Measurements from ENCODE around the gene EZH2.
A peak's percentile ranks its signal among the peaks of the same experiment; 100 is the strongest.

Gene EZH2

GRCh38 chr7:148803094-148803493 lies 81.0 kb downstream of the EZH2 start:
- DNase-seq, result no peak

GRCh38 chr7:148802101-148802493 lies 82.0 kb downstream of the EZH2 start:
- DNase-seq, result no peak

DNA sequence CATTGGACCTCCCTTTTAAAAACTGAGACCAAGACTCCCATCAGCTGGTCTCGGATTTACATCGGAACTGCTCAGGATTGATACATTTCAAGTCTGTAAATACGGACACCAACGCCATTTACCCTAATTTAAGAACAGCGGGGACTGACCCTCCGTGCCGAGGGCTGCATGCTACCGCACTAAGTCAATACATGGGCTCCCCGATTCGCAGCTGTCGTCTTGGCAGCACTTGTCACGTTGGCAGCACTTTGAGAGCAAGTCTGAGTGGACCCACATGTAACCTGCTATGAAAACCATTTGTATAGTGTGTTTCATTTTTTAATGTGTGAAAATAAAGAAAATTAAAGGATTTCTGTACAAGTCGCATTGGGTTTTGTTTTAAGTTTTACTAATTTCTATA lies 83.4 kb downstream of the EZH2 start:
- no peak for DNase-seq

DNA sequence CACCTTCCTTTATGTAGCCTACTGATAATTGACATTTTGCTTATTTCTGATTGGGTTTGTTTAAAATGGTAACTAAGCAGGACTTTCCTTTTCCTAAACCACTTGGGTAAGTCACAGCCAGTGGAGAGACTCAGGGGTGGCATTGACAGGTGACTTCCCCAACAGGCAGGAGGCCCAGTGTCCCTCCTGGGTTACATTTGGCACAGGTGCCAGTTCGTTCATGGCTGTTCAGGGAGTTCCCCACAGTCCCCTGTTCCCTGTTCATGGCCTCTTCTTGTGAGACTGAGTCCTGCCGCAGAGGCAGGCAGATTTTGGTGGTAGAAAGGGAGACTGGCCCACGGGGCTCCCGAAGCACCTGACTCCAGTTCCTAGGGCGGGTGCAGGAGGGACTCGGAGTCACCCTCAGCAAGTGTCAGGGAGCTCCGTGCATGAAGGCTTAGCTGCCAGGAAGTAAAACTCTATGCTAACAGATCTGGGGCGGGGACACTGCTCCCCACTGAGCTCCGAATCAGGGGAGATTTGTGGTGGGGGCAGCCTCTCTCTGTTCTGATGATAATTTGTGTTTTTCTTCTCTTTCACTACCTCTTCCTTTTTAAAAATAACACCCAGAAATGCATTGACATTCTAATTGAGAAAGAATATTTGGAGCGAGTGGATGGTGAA lies 84.1 kb downstream of the EZH2 start:
- no peak for DNase-seq

DNA sequence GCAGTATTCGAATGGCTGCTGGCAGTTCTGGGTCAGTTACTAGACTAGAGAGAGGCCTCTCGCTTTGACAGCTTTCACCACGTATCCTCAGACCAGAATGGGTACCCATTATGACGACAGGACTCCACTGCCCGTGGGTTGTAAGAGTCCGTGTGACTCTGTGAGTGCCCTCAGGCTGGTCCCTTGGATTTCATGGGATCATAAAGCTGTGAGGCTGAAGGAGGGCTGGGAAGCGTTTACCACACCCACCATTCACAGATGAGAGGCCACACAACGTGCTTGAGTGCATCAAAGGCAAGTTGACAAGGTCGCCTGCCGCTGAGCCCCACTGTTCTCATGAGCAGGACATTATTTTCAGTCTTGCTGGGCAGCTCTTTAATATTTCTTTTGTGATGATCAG lies 87.2 kb downstream of the EZH2 start:
- DNase-seq, result no peak

DNA sequence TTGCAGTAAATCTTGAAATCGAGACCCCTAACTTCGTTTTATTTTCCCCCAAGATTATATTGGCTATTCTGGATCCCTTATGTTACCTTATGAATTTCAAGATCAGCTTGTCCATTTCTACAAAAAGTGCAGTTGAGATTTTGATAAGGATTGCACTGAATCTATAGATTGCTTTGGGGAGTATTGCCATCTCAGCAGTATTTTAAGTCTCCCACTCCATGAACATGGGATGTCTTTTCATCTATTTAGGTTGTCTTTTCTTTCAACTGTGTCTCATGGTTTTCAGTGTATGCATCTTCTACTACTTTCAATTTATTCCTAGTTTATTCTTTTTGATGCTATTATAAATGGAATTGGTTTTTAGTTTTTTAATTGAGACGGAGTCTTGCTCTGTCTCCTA lies 89.6 kb downstream of the EZH2 start:
- DNase-seq, result no peak

DNA sequence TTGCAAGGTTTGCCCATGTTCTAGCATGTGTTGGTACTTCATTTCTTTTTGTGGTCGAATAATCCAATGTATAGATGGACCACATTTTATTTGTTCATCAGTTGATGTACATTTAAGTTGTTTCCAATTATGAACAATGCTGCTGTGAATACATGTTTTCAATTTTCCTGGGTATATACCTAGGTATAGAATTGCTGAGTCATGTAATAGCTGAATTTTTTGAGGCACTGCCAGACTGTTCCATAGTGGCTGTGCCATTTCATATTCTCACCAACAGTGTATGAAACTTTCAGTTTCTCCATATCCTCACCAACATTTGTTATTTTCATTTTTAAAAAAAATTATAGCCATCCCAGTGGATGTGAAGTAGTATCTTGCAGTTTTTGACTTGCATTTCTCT lies 90.5 kb downstream of the EZH2 start:
- no peak for DNase-seq

DNA sequence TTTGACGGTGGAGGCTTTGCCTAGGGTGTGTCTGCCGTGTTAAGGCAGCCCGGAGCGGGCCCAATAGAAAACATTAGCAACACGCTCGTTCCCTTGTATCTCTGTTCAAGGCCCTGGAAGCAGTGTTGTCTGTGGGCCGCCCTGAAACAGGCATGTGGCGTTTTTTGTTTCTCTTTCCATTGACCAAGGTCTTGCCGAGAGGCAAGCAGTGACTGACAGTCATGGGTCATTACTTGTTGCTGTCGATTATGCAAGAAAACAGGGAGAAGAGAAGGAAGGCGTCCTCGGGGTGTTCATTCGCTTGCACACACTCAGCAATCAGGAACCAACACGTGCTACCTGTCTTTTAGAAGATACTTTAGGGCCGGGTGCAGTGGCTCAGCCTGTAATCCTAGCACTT lies 92.5 kb downstream of the EZH2 start:
- no peak for DNase-seq

- DNase-seq, result no peak
Observed at GRCh38 chr7:148790850-148791249, 93.2 kb downstream of the EZH2 start.

- no peak for DNase-seq
Observed at GRCh38 chr7:148790131-148790726, 93.9 kb downstream of the EZH2 start.

GRCh38 chr7:148789220-148789619 lies 94.9 kb downstream of the EZH2 start:
- DNase-seq, result no peak

GRCh38 chr7:148787571-148788295 lies 96.4 kb downstream of the EZH2 start:
- DNase-seq, result no peak

DNA sequence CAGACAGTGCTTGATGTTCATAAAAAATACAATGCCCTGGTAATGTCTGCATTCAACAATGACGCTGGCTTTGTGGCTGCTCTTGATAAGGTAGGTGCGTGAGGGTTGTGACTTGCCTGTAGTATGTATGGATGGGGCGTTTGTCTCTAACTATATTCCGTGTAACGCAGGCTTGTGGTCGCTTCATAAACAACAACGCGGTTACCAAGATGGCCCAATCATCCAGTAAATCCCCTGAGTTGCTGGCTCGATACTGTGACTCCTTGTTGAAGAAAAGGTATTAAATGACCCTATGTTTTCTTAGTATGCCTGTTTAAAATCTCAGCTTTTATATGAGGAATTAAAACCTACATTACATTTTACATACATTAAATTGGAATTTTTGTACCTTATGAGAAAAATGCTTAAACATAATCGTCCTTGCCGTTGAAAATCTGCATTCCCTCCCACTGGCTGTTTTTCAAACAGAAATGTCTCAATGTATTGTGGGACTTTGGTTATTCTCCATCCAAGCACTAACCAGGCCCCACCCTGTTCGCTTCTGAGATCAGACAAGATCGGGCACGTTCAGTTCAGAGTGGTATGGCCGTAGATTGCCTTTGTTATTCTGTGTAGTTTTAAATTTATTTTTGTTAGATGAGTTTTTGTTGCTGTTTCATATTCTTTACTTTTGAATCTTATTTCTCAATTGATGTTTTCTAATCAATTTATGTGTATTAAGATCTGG lies 100.1 kb downstream of the EZH2 start:
- DNase-seq, result no peak

DNA sequence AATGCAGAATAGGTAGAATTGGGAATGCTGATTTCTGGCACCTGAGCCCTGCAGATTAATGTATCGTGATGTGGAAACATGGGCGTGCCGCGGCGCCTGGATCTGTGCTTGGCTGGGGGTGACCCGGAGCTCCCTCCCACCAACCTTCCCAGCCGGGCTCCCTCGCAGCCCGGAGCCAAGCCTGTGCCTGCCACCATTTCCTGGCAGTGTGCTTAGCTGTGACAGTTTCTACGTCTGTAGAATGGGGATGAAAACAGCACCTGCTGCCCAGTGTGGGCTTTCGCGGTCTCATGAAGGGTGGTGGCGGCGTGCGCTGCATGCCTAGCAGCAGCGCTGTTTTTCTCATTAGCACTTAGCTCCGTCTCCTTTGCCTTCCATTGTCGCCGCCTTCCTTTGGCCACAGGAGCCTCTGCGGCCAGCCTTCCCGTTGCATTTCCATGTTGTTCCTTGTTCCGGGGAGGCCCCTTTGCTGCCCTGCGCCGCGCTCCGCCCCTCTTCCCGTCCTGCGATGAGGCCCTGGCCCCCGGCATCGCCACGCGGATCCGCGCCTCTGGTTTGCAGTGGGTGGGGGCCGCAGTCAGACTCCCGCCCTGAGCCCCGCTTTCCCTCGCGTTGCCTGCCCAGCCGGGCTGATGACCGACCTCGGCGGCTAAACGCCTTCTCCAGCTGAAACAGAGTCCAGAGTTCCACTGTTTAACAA lies 101.2 kb downstream of the EZH2 start:
- no peak for DNase-seq

DNA sequence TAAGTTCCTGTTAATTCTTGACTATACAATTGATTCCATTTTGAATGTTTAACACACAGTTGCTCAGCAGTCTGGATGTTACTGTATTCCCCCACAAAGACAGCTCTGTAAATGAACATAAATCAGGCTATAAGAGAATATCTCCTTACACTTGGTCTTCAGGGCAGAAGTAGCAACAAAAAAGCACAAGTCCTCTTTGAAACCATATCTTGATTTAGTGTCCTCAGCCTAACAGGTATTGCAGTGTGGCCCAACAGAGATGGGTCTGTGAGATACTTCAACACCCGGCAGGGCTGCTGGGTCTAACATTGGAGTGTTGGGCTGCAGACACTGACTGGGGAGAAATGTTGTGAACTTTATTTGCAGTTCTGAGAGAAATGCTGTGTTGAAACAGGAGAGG lies 109.6 kb downstream of the EZH2 start:
- no peak for DNase-seq

GRCh38 chr7:148773334-148773733 lies 110.8 kb downstream of the EZH2 start:
- peak; percentile 63 for DNase-seq

DNA sequence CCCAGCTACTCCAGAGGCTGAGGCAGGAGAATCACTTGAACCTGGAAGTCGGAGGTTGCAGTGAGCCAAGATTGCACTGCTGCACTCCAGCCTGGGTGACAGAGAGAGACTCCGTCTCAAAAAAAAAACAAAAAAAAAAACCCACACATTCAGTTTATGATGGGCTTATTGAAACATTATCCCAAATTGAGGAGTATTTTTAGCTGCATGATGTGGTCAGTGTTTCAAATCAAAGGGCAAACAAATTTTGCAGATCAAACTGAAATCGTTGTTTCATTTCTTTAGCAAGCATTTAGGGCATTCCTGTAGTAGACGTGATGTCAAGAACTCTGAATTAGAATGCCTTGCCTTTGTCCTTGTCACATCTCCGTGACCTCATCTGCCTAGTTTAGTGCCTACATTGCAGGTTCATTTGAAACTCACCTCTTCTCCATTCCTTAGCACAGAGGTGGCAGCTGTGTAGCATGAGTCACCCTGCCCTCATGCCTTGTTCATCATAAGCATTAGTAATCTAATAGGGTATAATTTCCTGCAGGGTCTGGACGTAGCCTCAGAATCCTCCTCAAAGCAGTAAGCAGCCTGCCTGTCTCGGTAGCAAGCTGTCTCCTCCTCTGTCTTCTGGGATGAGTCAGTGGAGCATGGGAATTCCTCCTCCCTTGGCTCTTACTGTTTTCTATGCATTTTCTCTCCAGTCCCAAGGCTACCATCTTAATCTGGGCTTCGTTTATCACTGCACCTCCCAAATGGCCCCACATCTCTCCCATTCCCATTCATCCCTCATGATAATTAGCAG lies 111.6 kb downstream of the EZH2 start:
- DNase-seq, result no peak

- no peak for DNase-seq
Observed at GRCh38 chr7:148770004-148770403, 114.1 kb downstream of the EZH2 start.

DNA sequence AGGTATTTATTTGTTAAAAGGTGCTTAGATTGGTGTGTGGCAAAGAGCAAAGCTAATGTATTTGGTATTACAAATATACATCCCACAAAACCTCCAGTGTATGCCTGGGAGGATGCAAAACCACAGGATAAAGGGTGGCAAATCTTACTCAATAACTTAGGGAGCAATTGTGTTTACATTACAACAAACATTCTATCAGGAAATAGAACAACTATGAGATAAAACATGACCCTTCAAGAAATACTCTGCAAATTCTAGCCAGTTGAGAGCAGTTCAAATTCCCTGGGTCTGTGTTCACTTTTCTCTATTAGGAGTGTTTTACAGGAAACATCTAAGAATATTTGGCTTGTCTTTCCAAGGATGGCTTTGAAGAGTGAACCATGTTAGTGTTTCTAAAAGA lies 120.5 kb downstream of the EZH2 start:
- no peak for DNase-seq

- no peak for DNase-seq
Observed at GRCh38 chr7:148761499-148762278, 122.4 kb downstream of the EZH2 start.
